ENCODE data around the gene ZNF433.

DNA sequence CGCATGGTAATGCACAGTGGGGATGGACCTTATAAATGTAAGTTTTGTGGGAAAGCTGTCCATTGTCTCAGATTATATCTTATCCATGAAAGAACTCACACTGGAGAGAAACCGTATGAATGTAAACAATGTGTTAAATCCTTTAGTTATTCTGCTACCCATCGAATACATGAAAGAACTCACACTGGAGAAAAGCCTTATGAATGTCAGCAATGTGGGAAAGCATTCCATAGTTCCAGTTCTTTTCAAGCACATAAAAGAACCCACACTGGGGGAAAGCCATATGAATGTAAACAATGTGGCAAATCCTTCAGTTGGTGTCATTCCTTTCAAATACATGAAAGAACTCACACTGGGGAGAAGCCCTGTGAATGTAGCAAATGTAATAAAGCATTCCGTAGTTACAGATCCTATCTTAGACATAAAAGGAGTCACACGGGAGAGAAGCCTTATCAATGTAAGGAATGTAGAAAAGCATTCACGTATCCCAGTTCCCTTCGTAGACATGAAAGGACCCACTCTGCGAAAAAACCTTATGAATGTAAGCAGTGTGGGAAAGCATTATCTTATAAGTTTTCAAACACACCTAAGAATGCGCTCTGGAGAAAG lies 56.9 kb downstream of the ZNF433 start:
- TF ChIP-seq, protein P1, sequence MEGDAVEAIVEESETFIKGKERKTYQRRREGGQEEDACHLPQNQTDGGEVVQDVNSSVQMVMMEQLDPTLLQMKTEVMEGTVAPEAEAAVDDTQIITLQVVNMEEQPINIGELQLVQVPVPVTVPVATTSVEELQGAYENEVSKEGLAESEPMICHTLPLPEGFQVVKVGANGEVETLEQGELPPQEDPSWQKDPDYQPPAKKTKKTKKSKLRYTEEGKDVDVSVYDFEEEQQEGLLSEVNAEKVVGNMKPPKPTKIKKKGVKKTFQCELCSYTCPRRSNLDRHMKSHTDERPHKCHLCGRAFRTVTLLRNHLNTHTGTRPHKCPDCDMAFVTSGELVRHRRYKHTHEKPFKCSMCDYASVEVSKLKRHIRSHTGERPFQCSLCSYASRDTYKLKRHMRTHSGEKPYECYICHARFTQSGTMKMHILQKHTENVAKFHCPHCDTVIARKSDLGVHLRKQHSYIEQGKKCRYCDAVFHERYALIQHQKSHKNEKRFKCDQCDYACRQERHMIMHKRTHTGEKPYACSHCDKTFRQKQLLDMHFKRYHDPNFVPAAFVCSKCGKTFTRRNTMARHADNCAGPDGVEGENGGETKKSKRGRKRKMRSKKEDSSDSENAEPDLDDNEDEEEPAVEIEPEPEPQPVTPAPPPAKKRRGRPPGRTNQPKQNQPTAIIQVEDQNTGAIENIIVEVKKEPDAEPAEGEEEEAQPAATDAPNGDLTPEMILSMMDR (IDR thresholded peaks at IDR 0.05; ENCODE audit: low read depth, low read length, poor library complexity, severe bottlenecking) = no peak
- TF ChIP-seq EZH2phosphoT487 (IDR thresholded peaks at IDR 0.05; ENCODE audit: borderline replicate concordance, low read length) = no peak
